Measurements from ENCODE around the gene TPST1.

TPST1 gene

DNA sequence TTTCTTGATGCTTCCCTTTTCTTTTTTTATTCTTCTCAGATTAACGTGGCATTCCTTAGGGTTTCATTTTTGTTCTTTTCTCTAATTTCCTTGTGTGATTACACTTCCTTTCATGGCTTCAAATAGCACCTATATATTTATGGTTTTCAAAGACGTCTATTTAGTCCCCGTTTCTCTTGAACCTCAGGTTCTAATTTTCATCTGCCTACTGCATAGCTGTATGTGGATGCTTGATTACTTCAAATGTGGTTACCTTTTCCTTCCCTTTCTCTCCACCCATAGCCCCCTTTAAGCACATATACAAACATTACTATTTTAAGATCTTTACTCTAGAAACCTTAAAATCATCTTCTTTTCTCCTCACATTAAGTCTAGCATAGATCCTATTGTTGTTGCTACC is 2.4 kb downstream of the TPST1 start:
- TF ChIP-seq NFIC (IDR thresholded peaks at IDR 0.05) = no peak
- TF ChIP-seq, protein P1, sequence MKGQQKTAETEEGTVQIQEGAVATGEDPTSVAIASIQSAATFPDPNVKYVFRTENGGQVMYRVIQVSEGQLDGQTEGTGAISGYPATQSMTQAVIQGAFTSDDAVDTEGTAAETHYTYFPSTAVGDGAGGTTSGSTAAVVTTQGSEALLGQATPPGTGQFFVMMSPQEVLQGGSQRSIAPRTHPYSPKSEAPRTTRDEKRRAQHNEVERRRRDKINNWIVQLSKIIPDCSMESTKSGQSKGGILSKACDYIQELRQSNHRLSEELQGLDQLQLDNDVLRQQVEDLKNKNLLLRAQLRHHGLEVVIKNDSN (IDR thresholded peaks at IDR 0.05) = no peak
- no peak for TF ChIP-seq RAD21 (IDR thresholded peaks at IDR 0.05; ENCODE audit: low read depth)
- no peak for TF ChIP-seq FOXM1 (IDR thresholded peaks at IDR 0.05; ENCODE audit: borderline replicate concordance, low read depth)
- TF ChIP-seq EGR1 (IDR thresholded peaks at IDR 0.05) = no peak
- TF ChIP-seq TAF1 (IDR thresholded peaks at IDR 0.05; ENCODE audit: low read depth) = no peak

DNA sequence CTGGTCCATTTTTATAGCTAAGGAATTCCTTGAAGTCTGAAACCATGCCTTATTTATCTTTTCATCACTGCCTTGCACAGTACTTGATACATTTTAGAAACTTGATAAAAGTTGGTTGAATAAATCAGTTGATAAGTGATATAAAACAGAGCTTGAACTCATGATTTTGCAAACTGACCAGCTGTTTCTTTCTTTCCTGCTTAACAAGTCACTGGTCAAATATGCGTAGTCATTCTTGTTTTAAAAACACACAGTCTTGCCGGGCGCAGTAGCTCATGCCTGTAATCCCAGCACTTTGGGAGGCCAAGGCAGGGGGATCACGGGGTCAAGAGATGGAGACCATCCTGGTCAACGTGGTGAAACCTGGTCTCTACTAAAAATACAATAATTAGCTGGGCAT is 6.3 kb downstream of the TPST1 start:
- TF ChIP-seq TCF12 (IDR thresholded peaks at IDR 0.05; ENCODE audit: low read depth) (no peak), EP300 (IDR thresholded peaks at IDR 0.05; ENCODE audit: borderline replicate concordance) (no peak), TEAD4 (IDR thresholded peaks at IDR 0.05) (no peak), CREB1 (IDR thresholded peaks at IDR 0.05; ENCODE audit: low read depth) (no peak), ZBTB7A (IDR thresholded peaks at IDR 0.05; ENCODE audit: low read depth) (no peak), YY1 (IDR thresholded peaks at IDR 0.05; ENCODE audit: low read depth) (no peak), EGR1 (IDR thresholded peaks at IDR 0.05) (no peak)
- TF ChIP-seq, protein P2, sequence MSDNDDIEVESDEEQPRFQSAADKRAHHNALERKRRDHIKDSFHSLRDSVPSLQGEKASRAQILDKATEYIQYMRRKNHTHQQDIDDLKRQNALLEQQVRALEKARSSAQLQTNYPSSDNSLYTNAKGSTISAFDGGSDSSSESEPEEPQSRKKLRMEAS (IDR thresholded peaks at IDR 0.05) = no peak
- TF ChIP-seq, protein P3, sequence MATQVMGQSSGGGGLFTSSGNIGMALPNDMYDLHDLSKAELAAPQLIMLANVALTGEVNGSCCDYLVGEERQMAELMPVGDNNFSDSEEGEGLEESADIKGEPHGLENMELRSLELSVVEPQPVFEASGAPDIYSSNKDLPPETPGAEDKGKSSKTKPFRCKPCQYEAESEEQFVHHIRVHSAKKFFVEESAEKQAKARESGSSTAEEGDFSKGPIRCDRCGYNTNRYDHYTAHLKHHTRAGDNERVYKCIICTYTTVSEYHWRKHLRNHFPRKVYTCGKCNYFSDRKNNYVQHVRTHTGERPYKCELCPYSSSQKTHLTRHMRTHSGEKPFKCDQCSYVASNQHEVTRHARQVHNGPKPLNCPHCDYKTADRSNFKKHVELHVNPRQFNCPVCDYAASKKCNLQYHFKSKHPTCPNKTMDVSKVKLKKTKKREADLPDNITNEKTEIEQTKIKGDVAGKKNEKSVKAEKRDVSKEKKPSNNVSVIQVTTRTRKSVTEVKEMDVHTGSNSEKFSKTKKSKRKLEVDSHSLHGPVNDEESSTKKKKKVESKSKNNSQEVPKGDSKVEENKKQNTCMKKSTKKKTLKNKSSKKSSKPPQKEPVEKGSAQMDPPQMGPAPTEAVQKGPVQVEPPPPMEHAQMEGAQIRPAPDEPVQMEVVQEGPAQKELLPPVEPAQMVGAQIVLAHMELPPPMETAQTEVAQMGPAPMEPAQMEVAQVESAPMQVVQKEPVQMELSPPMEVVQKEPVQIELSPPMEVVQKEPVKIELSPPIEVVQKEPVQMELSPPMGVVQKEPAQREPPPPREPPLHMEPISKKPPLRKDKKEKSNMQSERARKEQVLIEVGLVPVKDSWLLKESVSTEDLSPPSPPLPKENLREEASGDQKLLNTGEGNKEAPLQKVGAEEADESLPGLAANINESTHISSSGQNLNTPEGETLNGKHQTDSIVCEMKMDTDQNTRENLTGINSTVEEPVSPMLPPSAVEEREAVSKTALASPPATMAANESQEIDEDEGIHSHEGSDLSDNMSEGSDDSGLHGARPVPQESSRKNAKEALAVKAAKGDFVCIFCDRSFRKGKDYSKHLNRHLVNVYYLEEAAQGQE (IDR thresholded peaks at IDR 0.05; ENCODE audit: low read depth) = no peak

DNA sequence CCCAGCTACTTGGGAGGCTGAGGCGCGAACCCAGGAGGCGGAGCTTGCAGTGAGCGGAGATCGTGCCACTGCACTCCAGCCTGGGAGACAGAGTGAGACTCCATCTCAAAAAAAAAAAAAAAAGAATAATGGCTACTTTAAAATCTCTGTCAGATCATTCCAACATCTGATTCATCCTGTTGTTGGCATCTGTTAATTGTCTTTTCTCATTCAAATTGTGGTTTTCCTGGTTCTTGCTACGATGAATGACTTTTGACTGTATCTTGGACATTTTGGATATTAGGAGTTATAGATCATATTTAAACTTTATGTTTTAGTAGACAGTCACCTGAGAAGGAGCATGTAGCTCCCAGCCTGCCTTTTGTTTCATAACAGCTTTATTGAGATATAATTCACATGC is 8.5 kb downstream of the TPST1 start:
- TF ChIP-seq CREB1 (IDR thresholded peaks at IDR 0.05; ENCODE audit: low read depth) (no peak), YY1 (IDR thresholded peaks at IDR 0.05; ENCODE audit: low read depth) (no peak), EP300 (IDR thresholded peaks at IDR 0.05; ENCODE audit: borderline replicate concordance) (no peak), ZBTB7A (IDR thresholded peaks at IDR 0.05; ENCODE audit: low read depth) (no peak), TEAD4 (IDR thresholded peaks at IDR 0.05) (no peak), TAF1 (IDR thresholded peaks at IDR 0.05; ENCODE audit: low read depth) (no peak), NFIC (IDR thresholded peaks at IDR 0.05) (no peak), EGR1 (IDR thresholded peaks at IDR 0.05) (no peak), TCF12 (IDR thresholded peaks at IDR 0.05; ENCODE audit: low read depth) (no peak), CEBPB (IDR thresholded peaks at IDR 0.05) (no peak), RAD21 (IDR thresholded peaks at IDR 0.05; ENCODE audit: low read depth) (no peak), FOXM1 (IDR thresholded peaks at IDR 0.05; ENCODE audit: borderline replicate concordance, low read depth) (no peak)
- TF ChIP-seq, protein P2 (IDR thresholded peaks at IDR 0.05) = no peak
- TF ChIP-seq, protein P3 (IDR thresholded peaks at IDR 0.05; ENCODE audit: low read depth) = no peak
- TF ChIP-seq, protein P1 (IDR thresholded peaks at IDR 0.05) = no peak

DNA sequence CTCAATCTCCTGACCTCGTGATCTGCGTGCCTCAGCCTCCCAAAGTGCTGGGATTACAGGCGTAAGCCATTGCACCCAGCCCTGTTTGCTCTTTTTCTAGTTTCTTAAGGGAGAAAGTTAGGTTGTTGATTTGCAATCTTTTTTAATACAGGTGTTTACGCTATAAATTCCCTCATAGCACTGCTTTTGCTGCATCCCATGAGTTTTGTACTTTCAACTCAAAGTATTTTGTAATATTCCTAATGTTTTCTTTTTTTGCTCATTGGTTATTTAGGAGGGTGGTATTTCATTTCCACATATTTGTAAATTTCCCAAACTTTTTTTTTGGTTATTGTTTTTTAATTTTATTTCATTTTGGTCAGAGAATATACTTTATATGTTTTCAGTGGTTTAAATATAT is 11.6 kb downstream of the TPST1 start:
- no peak for TF ChIP-seq CREB1 (IDR thresholded peaks at IDR 0.05; ENCODE audit: low read depth)

DNA sequence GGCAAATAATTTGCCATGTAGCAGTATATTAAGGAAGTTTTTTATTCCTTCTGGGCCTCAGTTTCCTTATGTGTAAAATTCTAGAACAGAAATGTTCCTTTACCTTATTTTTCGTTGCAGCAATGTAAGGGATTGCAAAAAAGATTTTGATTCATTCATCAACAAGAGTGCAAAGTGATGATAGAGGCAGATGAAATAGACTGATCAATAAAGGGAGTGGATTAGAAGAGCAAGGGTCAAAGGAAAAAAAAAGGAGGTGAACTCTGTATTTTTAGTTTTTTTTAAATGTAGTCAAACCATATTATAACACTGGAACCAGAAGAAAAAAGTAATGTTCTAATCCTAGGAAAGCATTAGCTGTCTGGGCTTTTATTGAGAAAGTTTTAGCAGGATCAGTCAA is 14.7 kb downstream of the TPST1 start:
- TF ChIP-seq, protein P3 (IDR thresholded peaks at IDR 0.05; ENCODE audit: low read depth) = no peak
- TF ChIP-seq TEAD4 (IDR thresholded peaks at IDR 0.05) (no peak), CREB1 (IDR thresholded peaks at IDR 0.05; ENCODE audit: low read depth) (no peak)

Measured in Ishikawa (cell line).